Effector CD4-positive, alpha-beta T cell (primary cell): ENCODE data around the gene ALKBH7.
"Not testable (repeated sequence)": the region's sequence is repeated elsewhere in the genome, so short reads cannot be mapped to it uniquely, and the experiment has no call there.

Source experiments
- DNase-seq: peaks from one replicate; pipeline ENCODE4 v3.0.0-alpha.2; 2020

Gene ALKBH7

DNA sequence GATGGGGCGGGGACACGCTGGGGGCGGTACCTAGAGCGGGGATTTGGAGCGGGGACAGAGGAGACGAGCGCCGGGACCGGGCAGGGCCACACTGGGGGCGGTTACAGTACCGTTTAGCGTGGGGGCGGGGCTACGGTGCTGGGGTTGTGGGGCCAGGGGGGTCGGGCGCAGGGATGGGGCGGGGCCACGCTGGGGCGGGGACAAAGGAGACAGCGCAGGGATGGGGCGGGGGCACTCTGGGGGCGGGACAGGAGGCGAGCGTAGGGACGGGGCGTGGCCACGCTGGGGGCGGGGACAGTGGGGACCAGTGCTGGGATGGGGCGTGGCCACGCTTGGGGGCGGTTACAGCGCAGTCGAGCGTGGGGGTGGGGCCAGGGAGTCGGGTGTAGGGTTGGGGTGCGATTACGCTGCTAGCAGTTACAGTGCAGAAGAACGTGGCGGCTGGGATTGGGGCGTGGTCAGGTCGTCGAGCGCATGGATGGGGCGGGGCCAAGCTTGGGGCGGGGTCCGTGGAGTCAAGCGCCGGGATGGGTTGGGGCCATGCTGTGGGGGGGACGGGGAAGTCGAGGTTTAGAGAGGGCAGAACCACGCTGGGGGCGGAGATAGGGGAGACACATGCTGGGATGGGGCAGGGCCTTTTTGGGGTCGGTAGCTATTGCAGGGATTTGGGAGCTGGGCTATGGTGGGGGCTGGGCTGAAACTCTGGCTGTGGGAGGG lies 660 bp downstream of the ALKBH7 start:
- peak; percentile 95 for DNase-seq

DNA sequence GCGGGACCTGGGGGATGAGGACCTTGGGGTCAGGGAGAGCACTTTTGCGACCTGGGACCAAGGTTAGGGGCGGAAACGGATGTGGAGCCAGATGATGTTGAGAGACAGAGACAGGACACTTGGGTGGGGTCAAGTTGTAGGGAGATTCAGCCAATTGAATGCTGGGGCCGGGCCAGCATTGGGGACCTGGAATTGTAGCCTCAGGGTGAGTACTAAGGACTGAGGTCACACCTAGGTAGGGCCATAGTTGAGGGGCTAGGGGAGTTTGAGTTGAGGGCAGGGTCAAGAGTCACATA lies 1.2 kb downstream of the ALKBH7 start:
- no peak for DNase-seq

DNA sequence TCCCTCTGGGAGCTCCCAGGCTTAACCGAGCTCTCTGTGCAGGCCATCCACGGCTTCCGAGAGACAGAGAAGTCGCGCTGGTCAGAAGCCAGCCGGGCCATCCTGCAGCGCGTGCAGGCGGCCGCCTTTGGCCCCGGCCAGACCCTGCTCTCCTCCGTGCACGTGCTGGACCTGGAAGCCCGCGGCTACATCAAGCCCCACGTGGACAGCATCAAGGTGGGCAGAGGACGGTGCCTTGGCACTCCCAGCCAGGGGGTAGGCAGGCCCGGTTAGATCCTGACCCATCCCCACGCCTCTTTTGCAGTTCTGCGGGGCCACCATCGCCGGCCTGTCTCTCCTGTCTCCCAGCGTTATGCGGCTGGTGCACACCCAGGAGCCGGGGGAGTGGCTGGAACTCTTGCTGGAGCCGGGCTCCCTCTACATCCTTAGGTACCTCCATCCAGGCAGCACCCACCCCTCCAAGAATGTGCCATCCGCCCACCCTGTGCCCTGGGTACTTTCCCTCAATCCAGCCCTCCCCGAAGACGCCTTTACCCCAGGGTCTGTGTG lies 1.6 kb downstream of the ALKBH7 start:
- DNase-seq, result no peak

DNA sequence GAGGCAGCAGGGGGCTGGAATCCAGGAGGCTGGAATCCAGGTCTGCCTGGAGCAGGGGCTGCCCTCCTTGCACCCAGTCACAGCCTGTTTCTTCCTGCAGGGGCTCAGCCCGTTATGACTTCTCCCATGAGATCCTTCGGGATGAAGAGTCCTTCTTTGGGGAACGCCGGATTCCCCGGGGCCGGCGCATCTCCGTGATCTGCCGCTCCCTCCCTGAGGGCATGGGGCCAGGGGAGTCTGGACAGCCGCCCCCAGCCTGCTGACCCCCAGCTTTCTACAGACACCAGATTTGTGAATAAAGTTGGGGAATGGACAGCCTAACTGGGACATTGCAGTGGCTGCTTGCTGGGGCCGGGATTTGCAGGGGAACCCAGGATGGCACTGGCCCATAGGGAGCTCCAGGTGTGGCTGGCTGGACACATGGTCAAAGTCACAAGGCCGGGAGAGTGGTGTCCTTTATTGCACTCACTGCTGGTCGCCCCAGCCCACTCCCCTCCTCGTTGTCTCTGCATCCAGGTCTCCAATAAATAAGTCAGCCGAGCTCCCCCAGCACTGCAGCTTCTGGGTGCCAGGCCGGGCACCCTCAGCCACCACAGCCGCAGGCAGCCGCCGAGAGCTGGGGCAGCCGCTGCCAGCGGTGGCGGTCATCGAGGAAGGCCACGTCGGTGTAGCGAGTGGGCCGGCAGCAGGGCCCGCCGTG lies 2.3 kb downstream of the ALKBH7 start:
- DNase-seq, result no peak

DNA sequence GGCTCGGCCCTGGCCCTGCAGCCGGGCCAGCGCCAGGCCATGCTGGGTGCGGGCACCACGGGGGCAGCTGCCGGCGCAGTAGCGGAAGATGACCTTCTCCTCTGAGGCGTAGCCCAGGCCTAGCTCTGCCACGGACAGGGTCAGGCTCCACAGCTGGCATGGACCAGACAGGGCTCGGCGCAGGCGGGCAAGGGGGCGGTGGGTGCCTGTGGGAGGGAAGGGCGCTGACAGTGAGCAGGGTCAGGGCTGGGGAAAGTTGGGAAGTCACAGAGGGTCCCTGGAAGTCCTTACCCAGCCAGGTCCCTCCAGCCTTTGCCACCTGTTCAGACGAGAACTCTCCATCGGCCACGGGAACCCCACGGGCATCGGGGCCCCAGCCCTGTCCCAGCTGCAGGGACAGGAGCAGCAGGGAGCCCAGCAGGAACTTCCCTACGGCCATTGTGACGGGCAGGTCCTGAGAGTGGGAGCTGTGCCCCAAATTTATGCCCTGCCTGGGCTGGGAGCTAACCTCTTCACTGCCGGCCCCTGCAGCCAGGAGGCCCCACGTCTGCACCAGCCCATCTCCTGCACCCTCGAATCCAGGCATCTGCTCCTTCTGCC lies 2.9 kb downstream of the ALKBH7 start, which contains the start of gene PSPN:
PSPN (minus strand) TSS at position 523 of the 600 bp plus-strand sequence; CDS start at position 439, 84 bp downstream.
- no peak for DNase-seq

DNA sequence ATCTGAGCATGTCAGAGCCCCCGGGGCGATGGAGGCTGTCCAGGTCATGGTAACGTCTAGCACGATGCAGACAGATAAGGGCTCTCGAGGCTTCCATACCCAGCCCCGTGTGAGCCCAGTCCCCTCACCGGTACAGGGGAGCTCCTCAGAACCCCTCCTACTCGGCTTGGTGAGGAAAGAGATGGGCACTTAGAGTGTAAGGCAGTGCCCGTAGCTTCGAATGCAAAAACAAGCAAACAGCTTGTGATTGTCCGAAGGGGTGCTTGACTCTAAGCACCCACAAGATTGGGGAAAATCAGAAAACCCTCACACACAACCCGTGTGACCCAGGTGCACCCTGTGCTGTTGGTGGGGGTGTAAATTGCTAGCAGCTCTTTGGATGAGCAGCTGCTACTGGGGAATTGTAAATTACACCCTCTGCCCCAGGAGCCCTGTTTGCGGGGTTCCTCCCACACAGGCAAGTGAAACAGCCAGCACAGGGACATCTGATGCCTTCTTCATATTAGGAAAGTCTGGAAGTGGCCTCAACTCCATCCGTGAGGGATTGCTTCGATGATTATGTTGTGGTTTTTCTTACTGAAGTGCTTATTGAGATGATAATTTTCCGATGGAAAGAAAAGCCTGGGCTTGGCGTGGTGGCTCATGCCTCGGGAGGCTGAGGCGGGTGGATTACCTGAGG lies 4.1 kb downstream of the ALKBH7 start:
- no peak for DNase-seq

DNA sequence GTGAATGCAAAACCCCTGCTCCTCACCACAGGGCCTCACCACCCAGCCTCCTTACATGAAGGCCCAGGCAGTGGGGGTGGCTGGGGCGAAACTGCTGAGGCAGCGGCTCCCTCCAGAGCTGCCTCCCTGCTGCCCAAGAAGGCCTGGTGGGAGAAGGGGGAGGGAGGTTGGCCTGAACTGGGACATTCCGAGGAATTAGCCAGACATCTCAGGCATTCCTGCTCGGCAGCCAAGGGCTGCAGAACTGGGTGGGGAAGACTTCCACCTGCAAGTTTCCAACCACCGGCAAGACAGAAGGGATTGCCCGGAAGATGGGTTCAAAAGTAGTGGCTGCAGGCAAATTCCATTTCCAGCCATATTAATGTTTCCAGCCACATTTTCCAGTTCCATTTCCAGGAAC lies 5.4 kb downstream of the ALKBH7 start:
- DNase-seq, result no peak

DNA sequence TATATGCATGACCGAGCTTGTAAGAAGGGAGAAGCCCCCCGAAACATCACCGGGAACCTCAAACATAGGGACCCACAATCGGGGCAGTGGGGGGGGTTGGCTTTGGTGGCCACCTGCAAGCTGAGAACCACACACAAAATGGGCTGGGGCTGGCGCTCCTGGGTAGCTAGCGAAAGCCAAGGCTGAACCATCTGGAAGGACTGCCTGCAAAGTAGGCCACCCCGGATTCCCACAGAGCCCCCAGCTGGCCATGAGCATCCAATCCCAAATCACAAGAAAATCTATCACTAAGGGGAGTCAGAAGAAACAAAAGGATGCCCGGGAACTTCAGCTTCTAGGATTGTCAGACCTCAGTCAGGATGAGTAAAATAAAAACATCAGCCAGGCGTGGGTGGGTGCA lies 5.9 kb downstream of the ALKBH7 start:
- DNase-seq, result no peak

DNA sequence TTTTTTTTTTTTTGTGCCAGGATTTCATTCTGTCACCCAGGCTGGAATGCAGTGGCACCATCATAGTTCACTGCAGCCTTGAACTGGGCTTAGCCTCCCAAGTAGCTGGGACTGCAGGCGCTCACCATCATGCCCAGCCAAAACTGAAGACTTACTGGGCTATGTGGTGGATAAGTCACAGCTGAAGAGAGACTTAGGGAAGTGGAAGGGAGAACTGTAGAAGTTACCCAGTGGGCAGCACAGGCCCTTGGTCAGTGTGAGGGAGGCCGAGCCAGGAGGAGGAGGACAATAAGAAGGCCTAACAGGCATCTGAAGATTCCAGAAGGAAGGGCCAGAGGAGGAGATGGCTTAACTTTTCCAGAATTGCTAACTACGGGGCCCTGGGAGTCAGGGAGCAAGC lies 7.2 kb downstream of the ALKBH7 start:
- DNase-seq, result no peak

DNA sequence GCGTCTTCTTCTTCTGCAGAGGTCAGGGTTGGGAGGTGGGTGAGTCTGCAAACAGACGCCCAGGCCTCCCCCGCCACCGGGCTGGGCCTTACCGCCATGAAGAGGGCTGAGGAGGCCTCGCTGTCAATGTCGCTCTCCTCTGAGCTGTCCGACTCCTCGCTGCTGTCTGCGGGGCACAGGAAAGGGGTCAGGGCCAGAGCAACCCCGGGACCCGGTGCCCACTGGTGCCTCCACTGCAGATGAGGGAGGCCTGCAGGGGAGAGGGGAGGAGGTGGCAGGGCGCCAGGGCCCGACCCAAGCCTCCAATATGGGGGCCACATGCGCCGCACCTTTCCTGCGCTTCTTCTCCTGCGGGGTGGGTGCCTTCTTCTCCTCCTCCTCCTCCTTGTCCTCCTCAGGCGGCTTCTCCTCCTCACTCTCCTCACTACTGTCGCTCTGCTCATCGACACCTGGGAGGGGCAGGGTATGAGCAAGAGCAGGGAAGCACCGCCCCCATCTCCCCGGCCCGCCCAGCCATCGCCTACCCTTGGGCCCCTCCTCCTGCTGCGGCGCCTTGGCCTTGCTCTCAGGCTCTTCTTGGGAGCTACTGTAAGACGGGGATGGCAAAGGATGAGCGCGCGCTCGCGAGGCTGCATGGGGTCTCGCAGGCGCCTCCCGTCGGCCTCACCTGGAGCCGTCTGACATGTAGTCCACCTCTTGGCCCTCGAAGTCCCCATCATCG lies 8.6 kb downstream of the ALKBH7 start:
- no peak for DNase-seq

DNA sequence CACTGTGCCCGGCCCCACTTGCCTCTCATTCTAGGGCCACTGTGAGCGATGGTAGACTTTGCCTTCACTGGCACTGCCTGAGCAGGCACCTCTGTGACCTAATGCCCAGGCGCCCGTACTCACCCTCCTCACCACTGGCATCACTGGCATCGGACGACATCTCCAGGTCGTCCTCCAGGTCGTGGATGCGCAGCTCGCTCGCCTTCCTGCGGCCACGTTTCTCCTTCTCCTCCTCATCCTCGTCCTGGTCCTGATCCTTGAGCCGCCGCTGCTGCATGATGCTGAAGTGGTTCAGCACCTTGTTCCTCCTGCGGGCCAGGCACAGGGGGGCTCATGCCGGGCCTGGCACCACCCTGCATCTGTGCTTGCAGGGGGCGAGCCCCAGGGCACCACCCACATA lies 10.6 kb downstream of the ALKBH7 start:
- DNase-seq, result no peak

DNA sequence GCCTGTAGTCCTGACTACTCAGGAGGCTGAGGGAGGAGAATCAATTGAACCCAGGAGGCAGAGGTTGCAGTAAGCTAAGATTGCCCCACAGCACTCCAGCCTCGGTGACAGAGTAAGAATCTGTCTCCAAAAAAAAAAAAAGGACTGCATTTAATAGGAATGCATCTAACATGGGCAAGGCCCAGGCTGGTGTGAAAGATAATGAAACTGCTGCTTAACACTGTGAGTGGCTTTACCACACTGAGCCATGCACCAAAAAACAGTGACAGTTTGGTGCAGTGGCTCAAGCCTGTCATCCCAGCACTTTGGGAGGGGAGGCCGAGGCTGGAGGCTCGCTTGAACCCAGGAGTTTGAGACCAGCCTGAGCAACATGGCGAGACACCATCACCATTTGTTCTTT lies 11.8 kb downstream of the ALKBH7 start:
- DNase-seq, result no peak

DNA sequence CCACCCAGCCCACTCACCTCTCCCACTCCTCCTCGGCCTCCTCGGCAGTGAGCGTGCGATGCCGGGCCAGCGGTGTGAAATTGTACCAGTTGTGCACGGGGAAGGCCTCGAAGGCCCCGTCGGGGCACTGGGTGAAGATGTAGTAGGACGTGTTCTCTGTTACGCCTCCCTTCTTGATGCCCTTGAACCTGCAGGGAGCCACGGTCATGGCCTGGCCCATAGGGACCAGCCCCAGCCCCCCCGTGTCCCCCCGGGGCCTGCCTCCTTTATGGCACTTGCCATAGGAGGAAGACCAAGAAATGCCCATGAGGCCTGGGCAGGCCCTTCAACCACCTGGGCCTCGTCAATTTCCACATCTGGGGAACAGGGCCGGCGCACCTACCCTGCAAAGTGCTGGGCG lies 14.8 kb downstream of the ALKBH7 start:
- no peak for DNase-seq

DNA sequence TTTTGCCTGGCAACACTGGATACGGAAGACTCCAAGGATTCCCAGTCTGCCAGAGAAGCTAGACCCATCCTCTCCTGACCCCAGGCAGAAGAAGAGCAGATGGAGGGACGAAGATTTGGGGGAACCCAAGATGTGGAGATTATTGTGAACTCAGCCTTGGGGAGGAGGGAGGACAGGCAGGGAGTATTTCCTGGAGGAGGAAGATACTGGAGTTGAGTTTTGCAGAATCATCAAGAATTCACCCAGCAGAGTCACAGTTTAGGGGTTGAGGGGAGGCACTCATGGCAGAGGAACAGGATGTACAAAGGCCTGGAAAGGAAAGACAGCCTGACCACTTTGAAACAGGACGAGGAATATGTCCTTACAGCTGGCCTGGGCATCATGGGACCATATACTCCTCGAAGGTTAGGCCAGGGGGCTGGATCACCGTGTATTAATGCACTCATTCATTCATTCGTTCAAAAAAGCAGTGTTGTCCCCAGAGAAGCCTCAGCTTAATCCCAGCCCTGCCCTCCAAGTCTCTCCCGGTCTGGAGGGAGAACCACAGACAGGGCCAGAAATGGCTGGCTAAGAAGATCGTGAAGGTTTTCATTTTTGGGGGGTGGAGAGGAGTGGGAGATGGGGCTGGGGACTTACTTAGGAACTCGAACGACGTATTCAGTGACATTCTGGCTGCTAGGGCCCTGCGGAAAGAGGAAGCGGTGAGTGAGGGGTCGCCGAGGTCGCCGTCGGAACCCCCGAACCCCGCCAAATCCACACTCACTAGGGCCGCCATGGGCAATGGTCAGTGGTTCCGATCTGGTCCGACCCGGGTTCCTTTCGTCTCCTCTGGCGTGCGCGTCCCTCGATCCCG lies 19.9 kb downstream of the ALKBH7 start:
- no peak for DNase-seq

DNA sequence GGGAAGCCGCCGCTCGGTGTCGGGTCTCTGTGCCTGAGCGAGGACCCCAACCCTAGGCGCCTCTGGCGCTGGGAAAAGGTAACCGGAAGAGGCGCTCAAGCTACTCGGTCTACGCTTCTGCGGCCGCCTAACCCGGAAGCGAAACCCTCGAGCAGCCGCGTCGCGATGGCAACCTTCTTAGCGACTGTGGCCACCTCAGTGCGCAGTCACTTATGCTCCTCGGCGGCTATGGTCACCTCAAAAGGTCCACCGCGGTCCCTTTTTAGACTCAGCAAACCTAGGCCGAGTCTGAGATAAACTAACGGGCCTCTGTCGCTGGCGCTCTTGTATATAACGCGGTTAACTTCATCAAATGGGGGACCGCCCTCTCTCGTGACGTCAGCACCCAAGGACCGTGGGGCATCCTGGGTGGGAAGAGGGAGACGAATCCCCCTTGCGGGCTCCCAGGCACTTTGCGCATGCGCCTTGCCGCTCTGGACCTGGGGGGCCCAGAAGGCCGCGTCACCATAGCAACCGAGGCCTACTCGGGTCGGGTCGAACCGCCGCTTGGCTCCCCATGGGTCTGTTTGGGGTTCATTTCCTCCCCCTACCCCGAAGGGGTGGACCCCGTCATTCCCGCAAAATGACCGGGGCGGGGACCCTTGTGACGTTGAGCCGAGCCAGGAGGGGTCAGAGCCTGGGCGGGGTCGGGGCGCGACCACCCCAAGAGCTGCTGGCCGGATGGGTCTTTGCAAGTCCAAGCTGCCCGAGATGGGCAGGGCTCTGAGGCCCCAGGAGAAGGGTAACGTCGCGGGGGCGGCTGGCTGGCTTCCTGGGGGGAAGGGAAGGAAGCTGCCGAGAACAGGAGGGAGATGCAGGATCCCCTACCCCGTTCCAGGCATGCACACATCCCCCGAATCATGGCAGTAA lies 20.7 kb downstream of the ALKBH7 start, which contains the start of gene GTF2F1:
GTF2F1 (minus strand) TSS at position 91 of the 909 bp plus-strand sequence. CDS start 169 bp downstream, outside the sequence.
- DNase-seq, result peak; percentile 92

DNA sequence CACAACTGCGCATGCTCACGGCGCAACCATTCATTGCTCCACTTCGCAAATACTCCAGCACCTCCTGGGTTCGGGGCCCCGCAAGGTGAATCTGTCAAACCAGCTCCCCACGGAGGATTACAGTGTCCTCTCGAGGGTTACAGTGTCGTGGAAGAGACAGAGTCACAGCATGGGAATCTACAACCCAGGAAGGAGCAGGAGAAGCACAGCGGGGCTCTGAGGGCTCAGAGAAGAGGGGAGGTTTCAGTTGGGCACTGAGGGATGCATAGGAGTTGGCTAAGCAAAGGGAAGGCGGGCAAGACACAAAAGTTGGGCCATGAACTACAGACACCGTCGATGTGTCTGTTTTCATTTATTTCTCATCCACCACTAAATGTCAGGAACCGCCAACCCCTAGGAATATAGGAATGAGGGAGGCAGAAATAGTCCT lies 21.4 kb downstream of the ALKBH7 start:
- DNase-seq, result peak; percentile 54

DNA sequence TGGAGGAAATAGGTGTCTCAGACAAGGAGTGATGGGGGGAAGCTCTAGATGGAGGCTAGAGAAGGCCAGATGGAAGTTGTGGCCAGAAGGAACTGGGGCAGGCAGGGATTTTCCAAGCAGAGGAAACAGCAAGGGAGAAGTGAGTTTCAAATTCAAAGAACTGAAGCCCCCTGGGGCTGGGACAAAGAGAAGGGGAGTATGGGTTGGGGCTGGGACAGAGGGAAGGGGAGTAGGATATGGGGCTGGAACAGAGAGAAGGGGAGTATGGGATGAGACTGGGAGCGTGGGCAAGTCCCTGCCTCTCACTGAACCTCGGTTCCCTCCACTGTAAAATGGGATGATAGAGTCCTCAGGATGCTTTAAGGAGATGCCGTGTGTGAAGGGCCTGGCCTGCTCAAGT lies 22.2 kb downstream of the ALKBH7 start:
- DNase-seq, result no peak

DNA sequence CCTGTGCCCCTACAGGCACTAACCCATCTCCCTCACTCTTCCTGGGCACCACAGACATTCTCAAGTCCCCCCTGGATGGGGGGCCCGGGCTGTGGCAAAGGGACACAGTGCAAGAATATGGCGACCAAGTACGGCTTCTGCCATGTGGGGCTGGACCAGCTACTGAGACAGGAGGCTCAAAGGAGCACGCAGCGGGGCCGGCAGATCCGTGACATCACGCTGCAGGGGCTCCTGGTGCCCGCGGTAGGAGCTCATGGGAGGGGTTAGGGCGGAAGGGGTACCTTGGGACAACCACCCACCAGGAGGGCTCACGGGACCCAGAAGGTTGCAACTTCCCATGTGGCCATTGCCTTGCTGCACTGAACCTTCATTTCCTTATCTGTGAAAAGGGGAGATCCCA lies 23.7 kb downstream of the ALKBH7 start:
- no peak for DNase-seq

DNA sequence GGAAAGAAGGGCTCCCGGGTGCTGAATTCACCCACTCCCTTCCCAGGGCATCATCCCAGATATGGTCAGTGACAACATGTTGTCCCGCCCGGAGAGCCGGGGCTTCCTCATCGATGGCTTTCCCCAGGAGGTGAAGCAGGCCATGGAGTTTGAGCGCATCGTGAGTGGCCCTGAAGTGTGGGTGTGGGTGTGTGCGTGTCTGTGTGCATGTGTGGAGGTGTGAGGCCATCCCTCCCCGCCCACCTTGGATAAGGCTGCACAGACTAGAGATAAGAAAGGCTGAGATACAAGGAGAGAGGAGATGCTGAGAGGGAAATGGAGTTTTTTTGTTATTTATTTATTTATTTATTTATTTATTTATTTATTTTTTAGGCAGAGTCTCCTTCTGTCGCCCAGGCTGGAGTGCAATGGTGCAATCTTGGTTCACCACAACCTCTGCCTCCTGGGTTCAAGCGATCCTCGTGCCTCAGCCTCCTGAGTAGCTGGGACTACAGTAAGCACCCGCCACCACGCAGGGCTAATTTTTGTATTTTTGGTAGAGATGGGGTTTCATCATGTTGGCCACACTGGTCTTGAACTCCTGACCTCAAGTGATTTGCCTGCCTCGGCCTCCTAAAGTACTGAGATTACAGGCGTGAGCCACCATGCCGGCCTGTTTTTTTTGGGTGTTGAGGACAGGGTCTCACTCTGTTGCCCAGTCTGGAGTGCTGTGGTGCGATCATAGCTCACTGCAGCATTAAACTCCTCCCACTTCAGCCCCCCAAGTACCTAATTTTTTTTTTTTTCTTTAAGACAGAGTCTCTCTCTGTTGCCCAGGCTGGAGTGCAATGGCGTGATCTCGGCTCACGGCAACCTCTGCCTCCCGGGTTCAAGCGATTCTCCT lies 27.7 kb downstream of the ALKBH7 start:
- DNase-seq, result not testable (repeated sequence)
